ENCODE results near the gene AFF1.

The AFF1 gene

DNA sequence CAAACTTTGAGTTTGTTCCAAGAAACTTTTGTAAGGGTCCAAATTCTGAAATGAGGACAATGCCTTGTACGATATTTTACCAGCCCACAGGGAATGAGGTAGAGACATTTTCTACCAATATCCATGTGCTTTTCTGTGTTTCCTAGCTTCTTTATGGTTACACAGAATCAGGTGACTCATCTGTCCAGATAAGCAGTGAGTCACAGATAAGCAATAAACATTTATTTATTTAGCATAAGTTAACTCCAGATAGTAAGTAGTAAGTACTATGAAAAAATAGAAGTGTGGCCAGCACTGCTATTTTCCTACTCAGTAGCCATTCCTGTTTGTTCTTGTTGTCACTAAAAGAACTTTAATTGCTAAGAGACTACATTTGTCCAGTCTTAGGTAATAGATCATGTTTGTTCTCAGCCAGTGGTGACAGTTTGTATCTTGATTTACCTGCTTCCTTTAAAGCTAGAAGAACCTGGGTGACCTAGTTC lies 7.4 kb downstream of the AFF1 start:
- DNase-seq (ENCODE audit: low read depth): peak; percentile 60
- TF ChIP-seq, protein P1, sequence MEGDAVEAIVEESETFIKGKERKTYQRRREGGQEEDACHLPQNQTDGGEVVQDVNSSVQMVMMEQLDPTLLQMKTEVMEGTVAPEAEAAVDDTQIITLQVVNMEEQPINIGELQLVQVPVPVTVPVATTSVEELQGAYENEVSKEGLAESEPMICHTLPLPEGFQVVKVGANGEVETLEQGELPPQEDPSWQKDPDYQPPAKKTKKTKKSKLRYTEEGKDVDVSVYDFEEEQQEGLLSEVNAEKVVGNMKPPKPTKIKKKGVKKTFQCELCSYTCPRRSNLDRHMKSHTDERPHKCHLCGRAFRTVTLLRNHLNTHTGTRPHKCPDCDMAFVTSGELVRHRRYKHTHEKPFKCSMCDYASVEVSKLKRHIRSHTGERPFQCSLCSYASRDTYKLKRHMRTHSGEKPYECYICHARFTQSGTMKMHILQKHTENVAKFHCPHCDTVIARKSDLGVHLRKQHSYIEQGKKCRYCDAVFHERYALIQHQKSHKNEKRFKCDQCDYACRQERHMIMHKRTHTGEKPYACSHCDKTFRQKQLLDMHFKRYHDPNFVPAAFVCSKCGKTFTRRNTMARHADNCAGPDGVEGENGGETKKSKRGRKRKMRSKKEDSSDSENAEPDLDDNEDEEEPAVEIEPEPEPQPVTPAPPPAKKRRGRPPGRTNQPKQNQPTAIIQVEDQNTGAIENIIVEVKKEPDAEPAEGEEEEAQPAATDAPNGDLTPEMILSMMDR (conservative IDR thresholded peaks at IDR 0.05; ENCODE audit: low read depth, low read length): no peak
- H3K4me3 ChIP-seq (ENCODE audit: low read depth, low read length): no peak overlapping the region

DNA sequence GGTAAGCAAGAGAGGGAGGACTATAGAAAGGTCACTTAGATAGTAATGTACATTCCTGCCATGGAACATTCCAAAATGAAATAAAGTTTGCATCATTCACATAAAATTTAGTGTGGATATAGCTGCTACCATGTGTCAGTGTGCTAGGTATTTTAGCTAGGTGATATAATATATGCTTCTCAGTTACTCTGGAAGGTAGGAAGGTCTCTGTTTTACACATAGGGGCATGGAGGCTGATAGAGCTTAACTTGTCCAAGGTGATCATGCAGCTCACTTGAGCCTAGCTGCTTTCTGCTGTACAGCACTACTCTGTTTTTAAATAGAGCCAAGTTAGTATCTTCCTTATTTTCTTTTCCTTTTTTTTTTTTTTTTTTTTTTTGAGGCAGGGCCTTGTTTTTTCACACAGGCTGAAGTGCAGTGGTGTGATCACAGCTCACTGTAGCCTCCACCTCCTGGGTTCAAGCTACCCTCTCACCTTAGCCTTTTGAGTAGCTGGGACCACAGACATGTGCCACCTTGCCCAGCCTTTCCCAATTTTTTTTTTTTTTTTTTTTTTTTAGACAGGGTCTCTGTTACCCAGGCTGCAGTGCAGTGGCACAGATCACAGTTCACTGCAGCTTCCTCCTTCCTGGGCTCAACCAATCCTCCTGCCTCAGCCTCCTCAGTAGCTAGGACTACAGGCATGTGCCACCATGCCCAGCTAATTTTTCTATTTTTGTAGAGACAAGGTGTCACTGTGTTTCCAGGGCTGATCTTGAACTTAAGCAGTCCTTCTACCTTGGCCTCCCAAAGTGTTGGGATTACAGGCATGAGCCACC lies 10.4 kb downstream of the AFF1 start:
- H3K4me3 ChIP-seq (ENCODE audit: low read depth, low read length): no peak overlapping the region
- no peak for DNase-seq (ENCODE audit: low read depth)
- TF ChIP-seq, protein P1 (conservative IDR thresholded peaks at IDR 0.05; ENCODE audit: low read depth, low read length): no peak

DNA sequence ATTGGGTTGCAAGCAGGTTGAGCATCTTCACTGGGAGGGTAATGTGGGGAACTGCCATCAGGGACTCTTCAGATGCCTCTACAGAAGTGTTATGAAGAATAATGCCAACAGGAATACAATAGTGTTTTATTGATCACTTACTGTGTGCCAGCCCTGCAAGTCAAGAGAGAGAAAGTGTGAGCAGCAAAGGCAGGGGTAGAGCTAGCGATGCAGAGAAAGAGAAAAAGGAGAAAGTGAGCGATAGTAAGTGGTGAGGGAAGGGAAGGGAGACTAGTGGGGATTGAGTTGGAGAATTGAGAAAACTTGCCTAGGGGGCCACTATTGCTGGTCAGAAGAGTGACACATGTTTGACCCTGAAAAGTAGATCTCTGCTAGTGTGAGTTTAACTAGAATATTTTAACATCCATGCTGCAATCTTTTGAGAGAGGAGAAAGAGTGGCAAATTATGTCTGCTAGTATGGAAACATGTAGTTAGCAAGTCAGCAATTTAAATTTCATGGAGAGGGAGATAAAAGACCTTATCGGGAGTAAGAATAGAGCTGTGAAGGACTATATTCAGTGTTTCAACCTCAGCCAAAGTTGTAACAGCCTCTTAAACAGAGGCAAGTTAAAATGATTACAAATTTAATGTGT lies 12.2 kb downstream of the AFF1 start:
- DNase-seq (ENCODE audit: low read depth): no peak
- H3K4me3 ChIP-seq (ENCODE audit: low read depth, low read length): no peak overlapping the region
- TF ChIP-seq, protein P1 (conservative IDR thresholded peaks at IDR 0.05; ENCODE audit: low read depth, low read length): no peak

DNA sequence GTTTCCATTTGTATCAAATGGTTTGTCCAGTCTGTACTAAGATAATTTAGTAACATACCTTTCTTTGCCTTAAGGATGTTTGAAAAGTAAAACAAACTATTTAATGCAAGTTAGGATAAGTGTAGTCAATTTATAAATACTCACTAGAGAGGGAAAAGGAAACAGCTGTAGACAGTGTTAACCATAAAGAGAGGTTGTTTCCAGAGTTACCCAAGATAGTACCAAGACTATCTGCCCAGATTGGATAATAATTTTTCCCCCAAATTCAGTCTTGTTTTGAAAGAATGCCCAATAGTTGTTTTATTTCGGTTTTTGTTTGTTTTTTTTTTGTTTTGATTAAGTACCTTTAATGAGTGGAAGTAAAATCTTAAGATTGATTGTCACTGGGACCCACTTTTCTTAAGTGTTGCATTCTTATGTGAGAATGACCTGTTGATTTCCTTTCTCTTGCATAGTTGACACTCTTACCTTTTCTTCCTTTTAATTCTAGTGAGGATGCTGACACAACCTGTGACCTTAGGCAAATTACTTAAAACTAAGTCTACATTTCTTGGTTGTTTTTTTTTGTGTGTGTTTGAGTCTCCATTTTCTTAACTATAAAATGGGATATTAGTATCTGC lies 12.8 kb downstream of the AFF1 start:
- no peak for DNase-seq (ENCODE audit: low read depth)
- TF ChIP-seq, protein P1 (conservative IDR thresholded peaks at IDR 0.05; ENCODE audit: low read depth, low read length): no peak
- H3K4me3 ChIP-seq (ENCODE audit: low read depth, low read length): no peak overlapping the region

DNA sequence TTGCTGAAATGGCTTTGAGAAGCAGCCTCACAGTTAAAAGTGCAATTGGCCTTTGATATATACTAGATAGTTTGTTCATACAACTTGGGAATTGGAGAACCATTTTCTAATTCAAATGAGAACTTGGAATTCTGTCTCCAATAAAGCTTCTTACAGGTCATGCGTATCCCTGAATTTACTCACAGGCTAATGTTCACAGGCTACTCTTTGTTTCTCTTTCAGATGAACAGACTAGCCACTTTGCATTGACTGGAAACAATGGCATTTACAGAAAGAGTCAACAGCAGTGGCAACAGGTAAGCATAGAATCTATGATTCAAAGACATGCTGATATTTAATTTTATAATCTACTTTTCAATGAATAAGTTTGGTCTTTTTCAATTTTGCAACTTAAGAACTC lies 13.5 kb downstream of the AFF1 start:
- no peak overlapping the region for H3K4me3 ChIP-seq (ENCODE audit: low read depth, low read length)
- DNase-seq (ENCODE audit: low read depth): no peak
- TF ChIP-seq, protein P1 (conservative IDR thresholded peaks at IDR 0.05; ENCODE audit: low read depth, low read length): no peak

DNA sequence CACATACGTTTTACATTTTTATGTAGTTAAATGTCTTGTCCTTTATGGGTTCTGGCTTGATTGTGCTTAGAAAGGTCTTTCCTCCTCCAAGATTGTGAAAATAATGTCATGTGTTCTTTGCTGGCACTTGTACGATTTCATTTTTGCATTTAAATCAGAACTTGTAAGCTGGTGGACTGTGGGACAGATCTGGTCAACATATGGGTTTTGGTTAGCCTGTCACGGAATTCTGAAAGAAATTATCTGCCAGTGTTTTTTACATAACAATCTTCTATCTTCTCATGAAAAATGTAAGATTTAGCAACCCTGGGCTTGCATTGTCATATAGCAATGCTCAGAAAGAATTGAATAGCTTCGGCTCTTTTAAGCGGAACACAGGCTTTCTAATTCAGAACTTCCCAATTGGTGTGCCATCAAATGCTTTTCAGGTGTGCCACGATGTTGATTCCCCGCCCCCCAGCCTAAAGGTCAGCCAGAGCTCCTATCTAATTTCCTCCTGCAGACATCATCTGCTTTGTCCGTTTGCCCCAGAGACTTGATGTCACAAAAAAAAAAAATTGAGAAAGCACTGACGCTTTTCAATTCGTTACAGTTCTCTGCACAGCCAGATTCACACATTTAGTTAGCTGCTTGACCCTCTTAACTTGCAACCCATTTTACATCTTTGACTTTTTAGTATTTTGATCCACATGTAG lies 16.2 kb downstream of the AFF1 start:
- TF ChIP-seq, protein P1 (conservative IDR thresholded peaks at IDR 0.05; ENCODE audit: low read depth, low read length): no peak
- H3K4me3 ChIP-seq (ENCODE audit: low read depth, low read length): no peak overlapping the region
- no peak for DNase-seq (ENCODE audit: low read depth)
